GM18502 (cell line): Measurements from ENCODE around the gene S1PR5.
A peak's percentile ranks its signal among the peaks of the same experiment; 100 is the strongest.
"Not testable (repeated sequence)": the region's sequence is repeated elsewhere in the genome, so short reads cannot be mapped to it uniquely, and the experiment has no call there.

Source experiments
- ATAC-seq: cut with Tn5 transposase; IDR thresholded peaks from one replicate; pipeline ENCODE4 v1.9.1; 2021; ENCODE audit warnings: mild to moderate bottlenecking; ENCODE audit not compliant: unreplicated experiment, poor library complexity

S1PR5 gene, protein sequence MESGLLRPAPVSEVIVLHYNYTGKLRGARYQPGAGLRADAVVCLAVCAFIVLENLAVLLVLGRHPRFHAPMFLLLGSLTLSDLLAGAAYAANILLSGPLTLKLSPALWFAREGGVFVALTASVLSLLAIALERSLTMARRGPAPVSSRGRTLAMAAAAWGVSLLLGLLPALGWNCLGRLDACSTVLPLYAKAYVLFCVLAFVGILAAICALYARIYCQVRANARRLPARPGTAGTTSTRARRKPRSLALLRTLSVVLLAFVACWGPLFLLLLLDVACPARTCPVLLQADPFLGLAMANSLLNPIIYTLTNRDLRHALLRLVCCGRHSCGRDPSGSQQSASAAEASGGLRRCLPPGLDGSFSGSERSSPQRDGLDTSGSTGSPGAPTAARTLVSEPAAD

DNA sequence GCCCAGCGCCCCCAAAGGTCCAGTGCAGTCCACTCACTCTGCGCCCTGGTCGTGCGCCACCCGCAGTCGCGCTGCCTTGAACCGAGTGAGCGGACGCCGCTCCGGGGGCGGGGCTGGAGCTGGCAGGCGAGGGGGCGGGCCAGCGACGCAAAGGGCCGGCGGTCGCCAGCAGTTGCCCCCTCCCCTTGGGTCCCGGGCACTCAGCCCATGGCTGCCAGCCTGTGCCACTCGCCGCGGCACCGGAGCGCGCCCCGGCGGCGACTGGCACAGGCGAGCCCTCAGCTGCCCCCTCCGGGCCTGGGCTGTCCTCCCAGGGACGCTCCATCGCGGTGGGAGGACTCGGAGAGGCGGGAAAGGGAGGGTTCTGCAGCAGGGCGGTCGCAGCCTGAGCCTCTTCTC lies at the start of gene S1PR5:
S1PR5 (minus strand) TSS at position 87 of the 399 bp plus-strand sequence. CDS start 2,436 bp downstream, outside the sequence.
- no peak for ATAC-seq

- ATAC-seq, result no peak
Observed at GRCh38 chr19:10566658-10567410, 49.6 kb upstream of the S1PR5 start.

GRCh38 chr19:10566408-10566657 lies 49.1 kb upstream of the S1PR5 start:
- no peak for ATAC-seq

- ATAC-seq, result peak; percentile 53
Observed at GRCh38 chr19:10565567-10566407, 48.5 kb upstream of the S1PR5 start, which contains the start of gene KRI1. KRI1 (minus strand) TSS chr19:10566010; CDS start chr19:10565999, 11 bp downstream.

DNA sequence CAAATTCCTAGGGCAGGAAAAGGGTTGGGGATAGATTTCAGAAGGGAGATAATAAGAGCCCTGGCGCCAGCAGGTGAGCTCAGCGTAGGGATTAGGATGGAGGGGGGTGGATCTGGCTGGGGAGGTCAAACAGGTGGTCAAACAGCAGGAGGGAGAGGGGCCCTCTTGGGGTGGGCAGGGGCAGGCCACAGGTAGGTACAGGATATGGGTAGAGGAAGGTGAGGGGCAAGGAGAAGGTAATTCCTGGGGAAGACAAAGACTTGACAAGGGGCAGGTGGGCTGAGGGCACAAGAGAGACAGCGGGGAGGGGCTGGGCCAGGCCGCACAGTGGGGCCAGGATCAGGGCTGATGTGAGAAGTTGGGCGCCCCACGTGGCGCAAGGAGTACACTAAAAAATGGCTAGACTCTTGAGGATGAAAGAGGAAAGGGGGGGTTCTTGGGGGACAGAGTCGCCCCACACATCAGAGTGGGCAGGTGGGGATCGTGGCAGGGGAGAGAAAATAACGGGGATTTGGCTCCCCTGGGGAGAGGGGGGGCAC lies 47.9 kb upstream of the S1PR5 start:
- no peak for ATAC-seq

DNA sequence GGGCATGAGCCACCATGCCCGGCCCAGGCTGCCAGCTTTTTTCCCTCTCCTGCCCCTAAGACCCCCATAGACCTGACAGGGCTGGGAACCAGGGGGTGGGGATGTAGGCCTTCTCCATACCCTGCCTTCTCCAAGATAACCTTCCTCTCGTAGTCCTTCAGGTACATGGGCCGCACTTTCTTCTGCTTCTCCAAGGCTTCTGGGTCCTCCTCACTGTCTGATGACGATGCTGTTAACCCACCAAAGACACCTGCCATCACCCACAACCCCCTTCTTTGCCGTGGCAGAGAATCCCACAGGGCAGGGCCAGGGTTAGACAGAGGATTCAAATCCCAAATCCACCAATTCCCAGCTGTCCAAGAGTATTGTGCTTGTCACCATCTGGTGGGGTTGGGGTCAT lies 45.4 kb upstream of the S1PR5 start:
- no peak for ATAC-seq

- no peak for ATAC-seq
Observed at GRCh38 chr19:10560154-10560553, 42.9 kb upstream of the S1PR5 start.

- no peak for ATAC-seq
Observed at GRCh38 chr19:10557603-10558197, 40.5 kb upstream of the S1PR5 start.

- ATAC-seq, result no peak
Observed at GRCh38 chr19:10555610-10555973, 38.3 kb upstream of the S1PR5 start.

- ATAC-seq, result no peak
Observed at GRCh38 chr19:10554760-10555609, 37.7 kb upstream of the S1PR5 start.

DNA sequence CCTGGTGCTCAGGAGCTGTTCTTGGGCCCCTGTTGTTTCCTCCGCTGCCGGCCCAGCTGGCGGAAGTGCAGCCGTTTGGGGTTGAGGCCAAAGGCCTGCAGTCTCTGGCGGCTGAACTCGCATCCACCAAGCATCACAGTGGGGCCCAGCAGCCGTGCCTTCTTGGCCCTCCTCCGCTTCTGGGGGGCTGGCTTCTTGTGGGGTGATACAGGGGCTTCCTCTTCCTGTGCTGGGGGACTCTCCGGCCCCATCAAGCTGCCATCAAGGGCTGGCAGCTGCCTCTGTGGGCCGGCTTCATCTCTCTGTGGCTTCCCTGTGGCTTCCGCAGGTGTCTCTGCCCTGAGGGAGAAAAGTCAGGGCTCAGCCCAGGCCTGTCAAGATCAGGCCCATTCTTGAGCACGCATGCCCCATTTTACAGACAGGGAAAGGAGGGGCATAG lies 36.7 kb upstream of the S1PR5 start:
- ATAC-seq, result peak; percentile 62

- ATAC-seq, result no peak
Observed at GRCh38 chr19:10553087-10553667, 35.9 kb upstream of the S1PR5 start.

- ATAC-seq, result no peak
Observed at GRCh38 chr19:10552510-10553053, 35.3 kb upstream of the S1PR5 start.

DNA sequence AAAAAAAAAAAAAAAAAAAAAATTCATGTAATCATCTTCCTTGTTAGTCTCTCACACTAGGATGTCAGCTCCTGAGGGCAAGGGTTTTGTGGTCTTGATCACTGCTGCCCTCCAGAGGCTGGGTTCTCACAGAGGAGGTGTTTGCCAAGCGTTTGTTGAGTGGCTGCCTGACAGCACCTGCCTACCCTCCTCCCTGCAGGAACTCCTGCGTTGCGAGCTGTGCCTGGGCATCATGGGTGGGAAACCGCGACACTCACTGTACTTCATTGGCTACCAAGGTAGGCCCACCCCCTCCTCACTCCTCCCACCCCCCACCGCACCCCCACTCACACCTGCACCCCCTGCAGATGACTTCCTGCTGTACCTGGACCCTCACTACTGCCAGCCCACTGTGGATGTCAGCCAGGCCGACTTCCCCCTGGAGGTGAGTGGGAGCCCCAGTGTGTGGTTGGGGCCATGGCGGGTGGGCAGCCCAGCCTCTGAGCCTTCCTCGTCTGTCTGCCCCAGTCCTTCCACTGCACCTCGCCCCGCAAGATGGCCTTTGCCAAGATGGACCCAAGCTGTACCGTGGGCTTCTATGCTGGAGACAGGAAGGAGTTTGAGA lies 34.6 kb upstream of the S1PR5 start:
- no peak for ATAC-seq

DNA sequence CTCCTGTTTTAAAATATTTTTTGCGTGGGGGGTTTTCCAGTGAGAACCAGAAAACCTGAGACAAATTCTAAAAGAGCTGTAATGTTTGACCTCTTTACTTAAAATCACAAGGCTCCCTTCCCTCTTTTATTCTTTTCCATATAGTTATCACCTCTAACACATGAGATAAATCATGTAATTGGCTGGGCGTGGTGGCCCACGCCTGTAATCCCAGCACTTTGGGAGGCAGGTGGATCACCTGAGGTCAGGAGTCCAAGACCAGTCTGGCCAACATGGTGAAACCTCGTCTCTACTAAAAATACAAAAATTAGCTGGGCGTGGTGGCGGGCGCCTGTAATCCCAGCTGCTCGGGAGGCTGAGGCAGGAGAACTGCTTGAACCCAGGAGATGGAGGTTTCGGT lies 33.8 kb upstream of the S1PR5 start:
- ATAC-seq, result not testable (repeated sequence)

DNA sequence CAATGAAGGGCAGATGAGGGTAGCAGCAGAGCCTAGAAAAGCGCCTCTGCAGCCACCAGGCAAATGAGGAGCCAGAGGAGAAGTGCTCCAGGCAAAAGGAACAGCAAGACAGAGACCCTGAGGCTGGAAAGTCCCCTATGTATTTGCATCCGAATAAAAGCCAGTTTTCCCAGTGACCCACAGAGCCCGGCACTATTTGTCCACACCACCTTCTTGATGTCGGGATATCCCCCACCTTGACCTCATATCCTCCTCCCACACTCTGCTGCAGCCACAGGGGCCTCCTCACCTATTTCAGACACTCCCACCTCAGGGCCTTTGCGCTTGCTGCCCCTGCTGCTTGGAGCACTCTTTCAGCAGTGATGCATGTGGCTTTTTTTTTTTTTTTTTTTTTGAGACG lies 33.1 kb upstream of the S1PR5 start:
- ATAC-seq, result no peak

DNA sequence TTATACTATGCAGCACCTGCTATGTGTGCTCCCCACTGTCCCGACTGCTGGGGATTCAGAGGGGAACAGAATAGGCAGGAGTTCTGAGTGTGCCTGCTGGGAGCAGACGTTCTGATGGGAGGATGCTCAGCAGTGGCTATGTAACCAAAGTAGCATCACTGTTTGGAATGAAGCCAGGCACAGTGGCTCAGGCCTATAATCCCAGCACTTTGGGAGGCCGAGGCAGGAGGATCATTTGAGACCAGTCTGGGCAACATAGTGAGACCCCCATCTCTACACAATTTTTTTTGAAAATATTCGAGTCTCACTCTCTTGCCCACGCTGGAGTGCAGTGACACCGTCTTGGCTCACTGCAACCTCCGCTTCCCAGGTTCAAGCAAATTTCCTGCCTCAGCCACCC lies 32.5 kb upstream of the S1PR5 start:
- ATAC-seq, result no peak

GRCh38 chr19:10548746-10549276 lies 31.6 kb upstream of the S1PR5 start:
- ATAC-seq, result no peak
